Neural cell (in vitro differentiated cells): Measurements from ENCODE around the gene FBXO45. TPM values are rescaled to one million over a fixed set of nuclear protein-coding genes. Genes with fewer than 3 reads are reported as not detected.
"Not testable (repeated sequence)": the region's sequence is repeated elsewhere in the genome, so short reads cannot be mapped to it uniquely, and the experiment has no call there.

ENCODE experiments used
- H2AFZ ChIP-seq: fragments of 200-600, 300-800 bp; sonication (generic), shearing (Covaris generic); 2 replicates; pipeline ENCODE4 v1.6.0; 2014; ENCODE audit warnings: low read depth, mild to moderate bottlenecking, antibody characterized with exemption, low read length, moderate library complexity
- H3F3A ChIP-seq: fragments of 200-600 bp; shearing (Covaris generic); 2 replicates; pipeline ENCODE4 v1.6.1; 2016; ENCODE audit warnings: mild to moderate bottlenecking, moderate library complexity, mixed read lengths, antibody characterized with exemption, low read length; ENCODE audit not compliant: insufficient read depth, poor library complexity, severe bottlenecking
- H3K27ac ChIP-seq: fragments of 200-600, 300-800 bp; sonication (generic), shearing (Covaris generic); 2 replicates; pipeline ENCODE4 v1.5.1; 2014; ENCODE audit warnings: mild to moderate bottlenecking, low read length, moderate library complexity
- H3K27me3 ChIP-seq: fragments of 300-800, 200-600 bp; sonication (generic), shearing (Covaris generic); 2 replicates; pipeline ENCODE4 v1.6.0; 2014; ENCODE audit warnings: mild to moderate bottlenecking, low read depth, low read length, moderate library complexity; ENCODE audit not compliant: insufficient read depth
- H3K36me3 ChIP-seq: fragments of 300-800, 200-600 bp; sonication (generic), shearing (Covaris generic); 2 replicates; pipeline ENCODE4 v1.5.1; 2014; ENCODE audit warnings: mild to moderate bottlenecking, antibody characterized with exemption, low read length, moderate library complexity; ENCODE audit not compliant: insufficient read depth
- H3K4me2 ChIP-seq: fragments of 300-800, 200-600 bp; sonication (generic), shearing (Covaris generic); 2 replicates; pipeline ENCODE4 v1.6.0; 2014; ENCODE audit warnings: mild to moderate bottlenecking, low read length
- H3K4me3 ChIP-seq: fragments of 300-800, 200-600 bp; sonication (generic), shearing (Covaris generic); 2 replicates; pipeline ENCODE4 v1.5.1; 2014; ENCODE audit warnings: mild to moderate bottlenecking, low read length, moderate library complexity
- H3K79me2 ChIP-seq: fragments of 200-600 bp; shearing (Covaris generic); replicated peaks from 2 replicates; pipeline ENCODE4 v1.6.0; 2014; ENCODE audit warnings: mild to moderate bottlenecking, low read length, moderate library complexity; ENCODE audit not compliant: insufficient read depth
- H3K9ac ChIP-seq: fragments of 300-800, 200-600 bp; sonication (generic), shearing (Covaris generic); 2 replicates; pipeline ENCODE4 v1.6.1; 2016; ENCODE audit warnings: mild to moderate bottlenecking, low read length, mixed read lengths
- H3K9me2 ChIP-seq: fragments of 200-600 bp; shearing (Covaris generic); 2 replicates; pipeline ENCODE4 v1.6.1; 2016; ENCODE audit warnings: mild to moderate bottlenecking, low read length, mixed read lengths; ENCODE audit not compliant: insufficient read depth
- H3K9me3 ChIP-seq: fragments of 200-600, 300-800 bp; sonication (generic), shearing (Covaris generic); 2 replicates; pipeline ENCODE4 v1.6.1; 2016; ENCODE audit warnings: mild to moderate bottlenecking, mixed run types, low read length, moderate library complexity, mixed read lengths
- H4K20me1 ChIP-seq: fragments of 200-600 bp; shearing (Covaris generic); 2 replicates; pipeline ENCODE4 v1.6.1; 2016; ENCODE audit warnings: mild to moderate bottlenecking, mixed run types; ENCODE audit not compliant: insufficient read depth
- CTCF ChIP-seq: fragments of 450-650 bp; IDR thresholded peaks from 2 replicates; pipeline ENCODE4 v1.5.1; 2014; ENCODE audit warnings: antibody characterized with exemption, mild to moderate bottlenecking, moderate library complexity; ENCODE audit not compliant: poor library complexity, severe bottlenecking
- EP300 ChIP-seq: fragments of 450-650 bp; conservative IDR thresholded peaks from 2 replicates; pipeline ENCODE4 v1.6.1; 2014; ENCODE audit warnings: antibody characterized with exemption, mild to moderate bottlenecking, moderate library complexity; ENCODE audit not compliant: poor library complexity, severe bottlenecking
- EZH2 ChIP-seq: fragments of 200-600, 300-800 bp; shearing (Covaris generic), sonication (generic); IDR thresholded peaks from 2 replicates; pipeline ENCODE4 v1.6.1; 2014; ENCODE audit warnings: antibody characterized with exemption, low read length, borderline replicate concordance, mild to moderate bottlenecking; ENCODE audit not compliant: insufficient read depth, poor library complexity, severe bottlenecking
- MXI1 ChIP-seq: fragments of 450-650 bp; conservative IDR thresholded peaks from 2 replicates; pipeline ENCODE4 v1.6.1; 2014; ENCODE audit warnings: antibody characterized with exemption, mild to moderate bottlenecking; ENCODE audit not compliant: poor library complexity, severe bottlenecking
- POLR2AphosphoS5 ChIP-seq: IDR thresholded peaks from 2 replicates; pipeline ENCODE4 v1.6.1; 2012
- REST ChIP-seq: IDR thresholded peaks from 2 replicates; pipeline ENCODE4 v1.6.1; 2012; ENCODE audit warnings: borderline replicate concordance
- SMC3 ChIP-seq: fragments of 450-650 bp; conservative IDR thresholded peaks from 2 replicates; pipeline ENCODE4 v1.6.1; 2014; ENCODE audit warnings: antibody characterized with exemption, mild to moderate bottlenecking, moderate library complexity; ENCODE audit not compliant: poor library complexity
- TAF1 ChIP-seq: IDR thresholded peaks from 2 replicates; pipeline ENCODE4 v1.6.1; 2012; ENCODE audit warnings: low read depth
- polyA plus RNA-seq: library from polyadenylated mRNA; depleted of rRNA; stranded (reverse); fragments of >200 nt; gene quantifications from 2 replicates; pipeline ENCODE4 v1.2.3, GENCODE V29; 2014

FBXO45 gene
- polyA plus RNA-seq, 1 donor from 2014 or later = 35.3 TPM

GRCh38 chr3:196519718-196520082 is 48.8 kb upstream of the FBXO45 start:
- Histone ChIP-seq H3K9ac (no peak overlapping the region), H3K27me3 (no peaks in the 10 kb centered on the region), H3K9me3 (peaks cover 9% of the 10 kb centered on the region), H3K27ac (no peak overlapping the region), H2AFZ (no peak overlapping the region), H3K79me2 (no peaks in the 10 kb centered on the region), H3K4me3 (no peak overlapping the region), H3K4me2 (no peak overlapping the region), H4K20me1 (no peaks in the 10 kb centered on the region), H3K36me3 (no peaks in the 10 kb centered on the region), H3F3A (no peaks in the 10 kb centered on the region), H3K9me2 (no peaks in the 10 kb centered on the region)
- TF ChIP-seq TAF1 (no peak), CTCF (no peak), EZH2 (no peak), POLR2AphosphoS5 (no peak), REST (no peak), EP300 (no peak)

GRCh38 chr3:196521291-196521690 is 47.2 kb upstream of the FBXO45 start:
- H3K79me2 ChIP-seq, H3K9me3 ChIP-seq, H3K27me3 ChIP-seq, H4K20me1 ChIP-seq, H3K9ac ChIP-seq, H3K9me2 ChIP-seq, H2AFZ ChIP-seq, H3K27ac ChIP-seq, H3F3A ChIP-seq, H3K4me3 ChIP-seq, H3K4me2 ChIP-seq, H3K36me3 ChIP-seq: not testable (repeated sequence)

GRCh38 chr3:196523841-196524240 is 44.6 kb upstream of the FBXO45 start:
- TF ChIP-seq MXI1 (no peak), SMC3 (no peak), EZH2 (no peak)
- peaks cover 5% of the 10 kb centered on the region for H3K9me3 ChIP-seq

More at GRCh38 chr3:196523841-196524240, 44.6 kb upstream of the FBXO45 start:
- H3K9ac ChIP-seq = no peak overlapping the region
- H2AFZ ChIP-seq = no peak overlapping the region
- no peaks in the 10 kb centered on the region for H3F3A ChIP-seq
- no peaks in the 10 kb centered on the region for H3K36me3 ChIP-seq
- no peak overlapping the region for H3K4me2 ChIP-seq
- no peaks in the 10 kb centered on the region for H4K20me1 ChIP-seq
- no peak overlapping the region for H3K4me3 ChIP-seq
- H3K27me3 ChIP-seq = no peaks in the 10 kb centered on the region
- no peaks in the 10 kb centered on the region for H3K79me2 ChIP-seq
- H3K27ac ChIP-seq = no peak overlapping the region
- no peaks in the 10 kb centered on the region for H3K9me2 ChIP-seq
